PFSK-1 (cell line): Measurements from ENCODE around the gene REPS1.

ENCODE experiments used
- FOXP2 ChIP-seq: optimal IDR thresholded peaks from 2 replicates; pipeline ENCODE3; 2011; ENCODE audit warnings: borderline replicate concordance, control low read depth, inconsistent platforms; ENCODE audit not compliant: insufficient read depth; ENCODE audit errors: extremely low read length, extremely low read depth
- POLR2AphosphoS5 ChIP-seq: IDR thresholded peaks from 2 replicates; pipeline ENCODE4 v1.6.1; 2012; ENCODE audit warnings: low read depth, mild to moderate bottlenecking, control low read depth, low read length, moderate library complexity
- REST ChIP-seq, 2 experiments: IDR thresholded peaks; 2 replicates each; pipeline versions ENCODE4 v1.6.1 to v1.8.0; 2011 to 2012; ENCODE audit warnings: low read depth in 2 of 2, low read length in 2 of 2, control low read depth in 1 of 2, inconsistent platforms in 1 of 2, mild to moderate bottlenecking in 1 of 2, moderate library complexity in 1 of 2; ENCODE audit not compliant: insufficient read depth in 1 of 2
- SIN3A ChIP-seq: IDR thresholded peaks from 2 replicates; pipeline ENCODE4 v1.6.1; 2012; ENCODE audit warnings: mild to moderate bottlenecking, low read length, moderate library complexity, borderline replicate concordance; ENCODE audit not compliant: insufficient read depth
- TAF1 ChIP-seq: IDR thresholded peaks from 2 replicates; pipeline ENCODE4 v1.6.1; 2012; ENCODE audit warnings: low read length, control low read depth, borderline replicate concordance; ENCODE audit not compliant: insufficient read depth

The REPS1 gene

DNA sequence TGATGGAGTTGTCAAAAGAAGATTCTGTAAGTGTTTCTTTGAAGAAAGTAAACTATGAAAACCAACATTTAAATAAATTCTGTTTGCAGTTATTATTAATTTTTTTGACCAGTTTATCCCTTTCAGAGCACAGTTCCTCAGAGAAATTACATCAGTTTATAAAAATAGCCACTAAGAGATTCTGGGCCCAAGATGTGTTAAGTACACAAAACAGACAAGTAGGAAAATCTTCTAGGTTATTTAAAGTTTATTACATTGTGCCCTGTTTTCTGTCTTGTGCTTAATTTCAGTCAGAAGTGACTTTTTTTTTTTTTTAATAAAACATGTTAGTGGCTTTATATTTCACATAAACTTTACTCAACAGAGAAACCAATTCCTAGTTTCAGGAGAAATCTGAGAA lies 119.9 kb downstream of the REPS1 start:
- TF ChIP-seq POLR2AphosphoS5 = no peak
- no peak for TF ChIP-seq SIN3A

- no peak for TF ChIP-seq FOXP2
- no peak for TF ChIP-seq SIN3A
- TF ChIP-seq TAF1 = no peak
- TF ChIP-seq POLR2AphosphoS5 = no peak
- no peak for TF ChIP-seq REST (IDR thresholded peaks at IDR 0.05; ENCODE audit: insufficient read depth in 1 of 2, low read depth in 2 of 2, low read length in 2 of 2)
Measured at GRCh38 chr6:138865480-138866109, 122.5 kb downstream of the REPS1 start.

DNA sequence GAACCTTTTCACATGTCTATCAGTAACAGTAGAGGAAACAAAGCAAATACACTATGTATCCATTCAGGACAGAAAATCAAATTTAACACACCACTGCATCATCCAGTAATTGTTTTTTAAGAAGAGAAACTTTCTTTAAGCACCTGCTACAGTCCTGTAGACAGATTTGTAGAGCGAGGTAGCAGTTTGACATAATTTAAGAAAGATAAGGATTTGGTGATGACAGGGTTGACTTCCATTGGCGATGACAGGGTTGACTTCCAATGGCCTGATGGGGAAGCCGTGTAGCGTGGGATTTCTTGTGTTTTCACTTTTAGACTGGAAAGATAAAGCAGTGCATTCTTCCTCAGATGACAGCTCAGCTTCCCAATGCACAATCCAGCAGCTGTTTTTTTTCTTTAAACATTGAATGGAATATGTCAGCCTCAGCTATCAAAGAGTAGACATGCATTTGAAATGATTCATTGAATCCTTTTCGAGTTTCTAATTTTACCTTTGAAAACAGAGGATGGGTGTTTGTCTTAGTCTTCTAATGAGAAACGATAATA lies 123.6 kb downstream of the REPS1 start:
- TF ChIP-seq SIN3A = no peak
- no peak for TF ChIP-seq FOXP2
- no peak for TF ChIP-seq TAF1
- TF ChIP-seq REST (IDR thresholded peaks at IDR 0.05; ENCODE audit: insufficient read depth in 1 of 2, low read depth in 2 of 2, low read length in 2 of 2) = no peak
- TF ChIP-seq POLR2AphosphoS5 = no peak

DNA sequence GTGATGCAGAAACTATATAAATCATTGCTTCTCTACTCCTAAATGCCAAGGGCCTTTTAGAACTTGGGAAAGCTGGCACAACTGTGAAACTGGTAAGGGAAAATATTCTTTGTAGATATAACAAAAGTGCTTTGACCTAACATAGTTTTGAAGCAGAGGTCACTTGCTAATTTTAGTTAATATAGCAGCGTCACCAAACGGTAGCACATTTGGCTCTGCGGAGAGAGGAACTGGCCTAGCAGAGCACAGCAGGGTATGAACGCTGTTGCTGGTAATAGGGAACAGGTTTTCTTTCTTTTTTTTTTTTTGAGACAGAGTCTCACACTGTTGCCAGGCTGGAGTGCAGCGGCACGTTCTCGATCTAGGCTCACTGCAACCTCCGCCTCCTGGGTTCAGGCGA lies 124.7 kb downstream of the REPS1 start:
- TF ChIP-seq FOXP2 = no peak
- no peak for TF ChIP-seq REST (IDR thresholded peaks at IDR 0.05; ENCODE audit: insufficient read depth in 1 of 2, low read depth in 2 of 2, low read length in 2 of 2)
- no peak for TF ChIP-seq TAF1
- no peak for TF ChIP-seq SIN3A

DNA sequence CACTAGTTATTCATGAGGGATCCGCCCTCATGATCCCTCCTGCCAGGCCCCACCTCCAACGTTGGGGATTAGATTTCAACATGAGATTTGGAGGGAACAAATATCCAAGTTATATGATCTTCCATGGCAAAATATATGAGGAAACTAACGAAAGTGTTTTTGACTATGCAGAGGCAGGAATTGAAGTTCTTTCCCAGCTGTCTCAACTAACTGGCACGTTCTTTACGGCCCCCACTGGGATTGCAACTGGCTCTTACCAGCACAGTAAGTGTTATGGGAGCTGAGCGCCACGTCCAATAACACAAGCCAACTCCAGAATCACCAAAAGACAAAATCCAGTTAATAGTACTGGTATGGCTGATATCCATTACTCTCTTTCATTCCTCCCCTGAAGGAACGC lies 125.6 kb downstream of the REPS1 start:
- TF ChIP-seq POLR2AphosphoS5 (no peak), FOXP2 (no peak), SIN3A (no peak), REST (IDR thresholded peaks at IDR 0.05; ENCODE audit: insufficient read depth in 1 of 2, low read depth in 2 of 2, low read length in 2 of 2) (no peak), TAF1 (no peak)
